GM12874 (cell line): ENCODE data around the gene PREX1.

ENCODE experiments used
- TF ChIP-seq, protein P1 (sequence below): IDR thresholded peaks from 2 replicates; pipeline ENCODE4 v1.5.1; 2011; ENCODE audit warnings: low read depth, mild to moderate bottlenecking, control low read depth, low read length, moderate library complexity; ENCODE audit not compliant: insufficient read depth

The PREX1 gene

DNA sequence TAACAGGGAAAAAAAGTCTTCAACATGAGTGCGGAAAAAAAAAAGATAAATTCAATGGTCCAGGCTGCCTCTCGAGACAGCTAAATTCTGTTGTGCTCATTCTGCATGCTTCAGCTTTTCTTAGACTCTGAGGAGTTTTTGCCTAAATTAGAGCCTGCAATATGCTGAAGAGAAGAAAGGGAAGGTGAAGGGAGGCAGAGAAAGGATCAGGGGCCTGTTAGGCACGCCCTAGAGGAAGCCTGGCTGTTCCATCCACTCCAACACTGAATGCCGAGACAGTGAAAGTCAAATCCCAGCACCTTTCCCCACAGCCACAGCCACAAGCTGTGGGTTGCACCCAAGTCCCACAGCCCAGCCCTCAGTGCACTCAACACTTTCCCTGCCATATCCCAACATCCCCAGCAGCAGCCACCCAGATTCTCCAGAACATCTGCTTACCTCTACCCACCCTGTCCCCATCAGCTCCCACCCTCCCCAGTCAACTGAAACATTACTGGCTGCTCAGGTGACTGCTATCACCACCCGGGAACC lies 37.3 kb downstream of the PREX1 start:
- TF ChIP-seq, protein P1, sequence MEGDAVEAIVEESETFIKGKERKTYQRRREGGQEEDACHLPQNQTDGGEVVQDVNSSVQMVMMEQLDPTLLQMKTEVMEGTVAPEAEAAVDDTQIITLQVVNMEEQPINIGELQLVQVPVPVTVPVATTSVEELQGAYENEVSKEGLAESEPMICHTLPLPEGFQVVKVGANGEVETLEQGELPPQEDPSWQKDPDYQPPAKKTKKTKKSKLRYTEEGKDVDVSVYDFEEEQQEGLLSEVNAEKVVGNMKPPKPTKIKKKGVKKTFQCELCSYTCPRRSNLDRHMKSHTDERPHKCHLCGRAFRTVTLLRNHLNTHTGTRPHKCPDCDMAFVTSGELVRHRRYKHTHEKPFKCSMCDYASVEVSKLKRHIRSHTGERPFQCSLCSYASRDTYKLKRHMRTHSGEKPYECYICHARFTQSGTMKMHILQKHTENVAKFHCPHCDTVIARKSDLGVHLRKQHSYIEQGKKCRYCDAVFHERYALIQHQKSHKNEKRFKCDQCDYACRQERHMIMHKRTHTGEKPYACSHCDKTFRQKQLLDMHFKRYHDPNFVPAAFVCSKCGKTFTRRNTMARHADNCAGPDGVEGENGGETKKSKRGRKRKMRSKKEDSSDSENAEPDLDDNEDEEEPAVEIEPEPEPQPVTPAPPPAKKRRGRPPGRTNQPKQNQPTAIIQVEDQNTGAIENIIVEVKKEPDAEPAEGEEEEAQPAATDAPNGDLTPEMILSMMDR, result no peak

DNA sequence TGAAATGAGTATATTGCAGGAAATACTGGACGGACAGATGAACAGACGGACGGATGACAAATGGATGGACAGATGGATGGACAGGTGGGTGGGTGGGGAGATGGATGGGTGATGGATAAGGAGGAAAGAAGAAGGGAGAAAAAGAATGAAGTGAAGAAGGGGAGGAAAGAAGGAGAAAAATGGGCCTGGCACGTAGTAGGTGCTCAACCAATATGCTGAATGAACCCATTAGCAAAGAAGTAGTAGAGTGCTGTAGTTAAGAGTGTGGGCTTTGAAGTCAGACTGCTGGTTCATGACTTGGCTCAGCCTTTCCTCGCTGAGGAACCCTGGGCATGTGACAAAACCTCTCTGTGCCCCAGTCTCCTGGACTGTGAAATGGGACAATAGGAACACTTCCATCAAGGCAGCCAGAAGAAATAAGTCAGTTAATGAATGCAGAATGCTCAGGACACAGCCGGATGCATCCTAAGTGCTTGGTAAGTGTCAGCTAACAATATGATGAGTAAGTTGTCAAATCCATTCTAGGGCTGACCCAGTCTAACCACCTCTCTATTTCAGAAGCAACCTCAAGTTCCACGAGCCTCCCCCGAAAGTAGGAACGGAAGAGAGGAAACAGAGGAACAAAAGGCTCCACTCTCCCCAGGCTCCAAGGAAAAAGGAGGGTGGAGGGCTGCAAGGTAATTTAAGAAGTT lies 37.9 kb downstream of the PREX1 start:
- TF ChIP-seq, protein P1, result no peak

DNA sequence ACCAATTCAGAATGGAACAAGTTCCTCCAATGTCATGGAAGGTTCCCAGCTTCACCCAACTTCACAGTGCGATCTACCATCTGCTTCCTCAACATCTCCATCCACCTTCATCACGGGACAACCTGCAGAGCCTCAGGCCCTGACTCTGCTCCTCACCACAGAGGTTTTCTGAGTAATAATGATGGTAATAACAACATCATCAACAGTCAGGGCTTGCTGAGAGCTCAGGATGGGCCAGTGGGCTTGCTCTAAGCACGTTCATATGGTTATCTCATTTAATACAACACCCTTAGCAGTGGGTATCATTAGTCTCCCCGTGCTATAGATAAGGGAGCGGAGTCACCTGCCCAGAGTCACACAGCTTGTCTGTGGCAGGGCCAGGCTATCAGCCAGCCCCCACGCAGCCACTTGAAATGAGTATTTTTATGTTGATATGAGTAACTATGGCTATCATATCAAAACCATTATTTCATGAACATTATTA lies 38.6 kb downstream of the PREX1 start:
- TF ChIP-seq, protein P1, result no peak

DNA sequence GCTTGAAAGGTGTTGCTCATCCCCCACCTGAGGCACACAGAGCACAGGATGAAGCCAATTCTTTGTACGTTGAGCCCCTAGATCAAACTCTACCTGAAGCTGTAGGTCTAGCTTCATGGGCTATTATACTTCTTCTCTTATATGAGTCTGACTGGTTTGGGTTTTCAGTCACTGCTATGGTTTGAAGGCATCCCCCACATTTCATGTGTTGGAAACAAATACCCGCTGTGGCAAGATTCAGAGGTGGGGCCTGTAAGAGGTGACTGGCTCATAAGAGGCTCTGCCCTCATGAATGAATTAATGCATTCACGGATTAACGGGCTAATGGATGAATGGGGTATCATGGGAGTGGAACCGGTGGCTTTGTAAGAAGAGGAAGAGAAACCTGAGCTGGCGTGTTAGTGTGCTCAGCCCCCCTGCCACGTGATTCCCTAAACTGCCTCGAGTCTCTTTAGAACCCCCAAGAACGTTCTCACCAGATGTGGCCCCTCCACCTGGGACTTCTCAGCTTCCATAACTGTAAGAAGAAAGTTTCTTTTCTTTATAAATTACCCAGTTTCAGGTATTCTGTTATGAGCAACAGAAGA lies 39.2 kb downstream of the PREX1 start:
- TF ChIP-seq, protein P1, result no peak

DNA sequence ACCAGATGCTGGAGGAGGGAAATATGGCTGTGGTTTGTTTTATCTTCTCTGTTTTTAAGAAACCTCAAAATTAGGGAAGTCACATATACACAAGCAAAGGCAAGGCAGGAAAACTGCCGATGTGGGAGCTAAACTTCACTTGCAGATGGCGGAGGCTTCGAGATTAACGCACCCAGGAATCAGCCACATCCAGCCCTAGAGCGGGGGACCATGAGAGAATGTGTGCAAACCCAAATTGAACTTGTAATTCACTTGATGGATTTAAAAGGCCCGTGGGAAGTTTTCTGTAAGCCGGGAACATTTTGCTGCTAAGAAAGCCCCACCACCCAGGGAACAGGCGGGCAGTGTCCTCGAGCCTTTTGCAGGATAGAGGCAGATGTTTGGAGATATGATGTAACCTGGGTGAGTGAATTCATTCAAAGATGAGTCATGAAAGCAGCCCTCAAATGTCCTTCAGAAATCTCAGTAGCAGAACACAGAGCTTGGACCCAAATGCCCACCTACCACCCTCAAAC lies 39.9 kb downstream of the PREX1 start:
- TF ChIP-seq, protein P1, result no peak

DNA sequence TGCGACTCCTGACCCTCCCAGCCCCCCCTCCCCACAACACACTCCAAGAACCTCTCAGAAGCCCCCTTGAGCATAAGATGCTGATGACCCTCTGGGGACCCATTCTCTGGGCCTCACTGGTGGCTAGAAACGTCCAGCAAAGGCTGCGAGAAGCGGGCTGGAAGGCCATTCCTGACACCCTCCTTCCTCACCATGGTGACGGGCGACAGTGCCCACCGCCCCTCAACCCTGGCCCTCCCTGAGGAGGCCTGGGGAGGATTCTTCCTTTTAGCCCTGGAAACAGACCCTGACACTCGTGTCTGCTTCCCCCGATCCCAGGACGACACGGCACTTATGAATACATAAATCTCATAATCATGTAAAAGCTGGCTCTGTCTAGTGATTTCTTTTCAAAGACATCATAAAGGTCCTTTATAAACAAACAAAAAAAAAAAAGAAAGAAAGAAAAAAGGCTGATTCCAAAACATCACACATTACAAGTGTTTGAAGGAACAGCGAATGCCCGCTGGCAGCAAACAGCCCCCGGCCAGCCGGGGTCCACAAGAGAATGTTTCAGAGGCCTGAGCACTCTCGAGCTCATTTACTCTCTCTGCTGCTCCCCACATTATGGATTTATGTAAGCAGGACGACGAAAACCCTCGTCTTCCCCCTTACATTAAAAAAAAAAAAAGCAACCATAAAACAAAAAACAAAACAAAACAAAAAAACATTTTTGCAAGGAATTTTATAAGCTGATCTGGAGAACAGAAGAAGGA lies 40.7 kb downstream of the PREX1 start:
- TF ChIP-seq, protein P1, result no peak

DNA sequence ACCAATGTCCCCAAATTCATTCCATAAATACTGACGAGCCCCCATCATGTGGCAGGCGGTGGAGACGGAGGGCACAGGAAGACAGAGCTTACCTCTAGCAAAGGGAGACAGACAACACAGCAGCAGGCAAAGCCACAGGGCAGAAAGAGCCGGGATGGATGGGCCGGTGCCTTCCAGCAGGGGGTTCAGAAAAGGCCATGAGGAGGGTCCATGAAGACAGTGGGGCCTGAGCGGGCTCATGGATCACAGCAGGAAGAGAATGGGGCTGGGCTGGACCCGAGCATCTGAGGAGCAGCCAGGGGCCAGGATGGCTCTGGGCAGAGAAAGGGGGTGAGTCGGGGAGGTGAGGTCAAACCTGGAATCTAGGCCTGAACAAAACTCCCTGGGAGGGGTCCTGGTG lies 42.0 kb downstream of the PREX1 start:
- TF ChIP-seq, protein P1, result no peak
